H9 (cell line): ENCODE data around the gene ZBTB43. TPM values are rescaled to one million over a fixed set of nuclear protein-coding genes. Genes with fewer than 3 reads are reported as not detected.

ENCODE experiments used
- DNase-seq: peaks from one replicate; pipeline ENCODE4 v3.0.0-alpha.2; 2017
- H2AFZ ChIP-seq: one replicate; pipeline ENCODE4 v1.6.1; 2013; ENCODE audit warnings: mild to moderate bottlenecking, low read length, control low read depth, moderate library complexity
- H2AK5ac ChIP-seq: 2 replicates; pipeline ENCODE4 v1.6.1; 2013; ENCODE audit warnings: low read length, control low read depth, mixed read lengths; ENCODE audit not compliant: insufficient read length
- H2BK120ac ChIP-seq: one replicate; pipeline ENCODE4 v1.6.1; 2013; ENCODE audit warnings: low read depth, mild to moderate bottlenecking, low read length, control low read depth, inconsistent platforms; ENCODE audit not compliant: poor library complexity, severe bottlenecking
- H2BK12ac ChIP-seq: 2 replicates; pipeline ENCODE4 v1.6.1; 2013; ENCODE audit warnings: low read length, control low read depth, mixed read lengths, low read depth; ENCODE audit not compliant: insufficient read length
- H2BK15ac ChIP-seq: 2 replicates; pipeline ENCODE4 v1.6.1; 2013; ENCODE audit warnings: low read depth, low read length, control low read depth
- H2BK20ac ChIP-seq: one replicate; pipeline ENCODE4 v1.6.1; 2013; ENCODE audit warnings: low read depth, mild to moderate bottlenecking, low read length, control low read depth, inconsistent platforms; ENCODE audit not compliant: poor library complexity, severe bottlenecking
- H2BK5ac ChIP-seq: 2 replicates; pipeline ENCODE4 v1.6.1; 2013; ENCODE audit warnings: low read length, control low read depth, mixed read lengths; ENCODE audit not compliant: insufficient read length
- H3K14ac ChIP-seq: 2 replicates; pipeline ENCODE4 v1.6.1; 2013; ENCODE audit warnings: low read length, control low read depth; ENCODE audit not compliant: insufficient read depth
- H3K18ac ChIP-seq: 2 replicates; pipeline ENCODE4 v1.6.1; 2013; ENCODE audit warnings: low read depth, mild to moderate bottlenecking, mixed read lengths, low read length, control low read depth; ENCODE audit not compliant: insufficient read length
- H3K23ac ChIP-seq: 2 replicates; pipeline ENCODE4 v1.6.1; 2013; ENCODE audit warnings: low read length, control low read depth, mixed read lengths, low read depth; ENCODE audit not compliant: insufficient read length
- H3K23me2 ChIP-seq: 2 replicates; pipeline ENCODE4 v1.6.1; 2013; ENCODE audit warnings: low read depth, mild to moderate bottlenecking, mixed read lengths, low read length, control low read depth; ENCODE audit not compliant: insufficient read length, poor library complexity, severe bottlenecking
- H3K27ac ChIP-seq: 2 replicates; pipeline ENCODE4 v1.5.1; 2013; ENCODE audit warnings: low read length, control low read depth, mixed read lengths, low read depth; ENCODE audit not compliant: insufficient read length
- H3K27me3 ChIP-seq: 2 replicates; pipeline ENCODE4 v1.6.1; 2013; ENCODE audit warnings: low read length, control low read depth, inconsistent platforms; ENCODE audit not compliant: insufficient read depth
- H3K4ac ChIP-seq: 2 replicates; pipeline ENCODE4 v1.6.1; 2013; ENCODE audit warnings: low read depth, mild to moderate bottlenecking, control low read depth, inconsistent platforms, low read length, moderate library complexity
- H3K4me1 ChIP-seq: 2 replicates; pipeline ENCODE4 v1.6.1; 2013; ENCODE audit warnings: low read length, control low read depth, inconsistent platforms; ENCODE audit not compliant: insufficient read depth
- H3K4me2 ChIP-seq: 2 replicates; pipeline ENCODE4 v1.6.1; 2013; ENCODE audit warnings: low read length, control low read depth, mixed read lengths; ENCODE audit not compliant: insufficient read length, insufficient read depth
- H3K56ac ChIP-seq: 2 replicates; pipeline ENCODE4 v1.6.1; 2013; ENCODE audit warnings: low read depth, mild to moderate bottlenecking, mixed read lengths, low read length, control low read depth; ENCODE audit not compliant: insufficient read length
- H3K79me1 ChIP-seq: 2 replicates; pipeline ENCODE4 v1.6.1; 2013; ENCODE audit warnings: low read depth, mild to moderate bottlenecking, moderate library complexity, low read length, control low read depth, inconsistent platforms; ENCODE audit not compliant: insufficient read depth, poor library complexity, severe bottlenecking
- H3K79me2 ChIP-seq: 2 replicates; pipeline ENCODE4 v1.6.1; 2013; ENCODE audit warnings: low read length, control low read depth, inconsistent platforms; ENCODE audit not compliant: insufficient read depth
- H3K9ac ChIP-seq: 2 replicates; pipeline ENCODE4 v1.6.1; 2013; ENCODE audit warnings: low read length, control low read depth, mixed read lengths; ENCODE audit not compliant: insufficient read length; ENCODE audit errors: extremely low read depth
- H3K9me3 ChIP-seq: one replicate; pipeline ENCODE4 v1.6.1; 2013; ENCODE audit warnings: low read depth, low read length, inconsistent platforms; ENCODE audit not compliant: control insufficient read depth
- H3T11ph ChIP-seq: one replicate; pipeline ENCODE4 v1.6.1; 2013; ENCODE audit warnings: mild to moderate bottlenecking, low read length, control low read depth, inconsistent platforms
- H4K20me1 ChIP-seq: one replicate; pipeline ENCODE4 v1.6.1; 2013; ENCODE audit not compliant: control insufficient read depth, insufficient read length, insufficient read depth
- H4K5ac ChIP-seq: 2 replicates; pipeline ENCODE4 v1.6.1; 2013; ENCODE audit warnings: low read depth, mild to moderate bottlenecking, mixed read lengths, low read length, control low read depth; ENCODE audit not compliant: insufficient read length
- H4K8ac ChIP-seq: replicated peaks from 2 replicates; pipeline ENCODE4 v1.6.1; 2013; ENCODE audit warnings: low read length, control low read depth, mixed read lengths, low read depth; ENCODE audit not compliant: insufficient read length
- H4K91ac ChIP-seq: 2 replicates; pipeline ENCODE4 v1.6.1; 2013; ENCODE audit warnings: low read depth, mild to moderate bottlenecking, moderate library complexity, mixed read lengths, low read length, control low read depth; ENCODE audit not compliant: insufficient read length
- H3K27ac Mint-ChIP-seq, 3 experiments: 2 replicates in 2 of 3; 3 replicates in 1 of 3; pipeline ENCODE4 v1.8.0; 2020 to 2021; ENCODE audit warnings: mixed read lengths in 3 of 3, mild to moderate bottlenecking in 1 of 3, moderate library complexity in 1 of 3
- H3K27me3 Mint-ChIP-seq: 2 replicates; pipeline ENCODE4 v1.8.0; 2021; ENCODE audit warnings: low read depth, mild to moderate bottlenecking, moderate library complexity, mixed read lengths
- H3K36me3 Mint-ChIP-seq, 3 experiments: 2 replicates in 2 of 3; 3 replicates in 1 of 3; pipeline ENCODE4 v1.8.0; 2020 to 2021; ENCODE audit warnings: low read depth in 3 of 3, mixed read lengths in 3 of 3; ENCODE audit not compliant: insufficient read depth in 1 of 3
- H3K4me1 Mint-ChIP-seq, 2 experiments: 2 replicates each; pipeline ENCODE4 v1.8.0; 2020; ENCODE audit warnings: mixed read lengths in 2 of 2
- H3K4me3 Mint-ChIP-seq, 2 experiments: 2 replicates in 1 of 2; 3 replicates in 1 of 2; pipeline ENCODE4 v1.8.0; 2020 to 2021; ENCODE audit warnings: mild to moderate bottlenecking in 2 of 2, mixed read lengths in 2 of 2, moderate library complexity in 1 of 2
- H3K9me3 Mint-ChIP-seq, 2 experiments: 2 replicates in 1 of 2; 3 replicates in 1 of 2; pipeline ENCODE4 v1.8.0; 2020; ENCODE audit warnings: mild to moderate bottlenecking in 2 of 2, mixed read lengths in 2 of 2, moderate library complexity in 1 of 2
- WGBS: extraction: QIAGEN DNeasy Blood & Tissue Kit; methylation state at CpG from one replicate; pipeline ENCODE4 v1.1.7; 2013; ENCODE audit warnings: missing lambda C conversion rate, low lambda C conversion rate, mixed read lengths; ENCODE audit not compliant: insufficient read length; ENCODE audit errors: extremely low coverage; 5-methylcytosine and 5-hydroxymethylcytosine counted together
- total RNA-seq: library from RNA; stranded (reverse); gene quantifications from 2 replicates; pipeline ENCODE4 v1.2.1, GENCODE V29; 2021
- TF ChIP-seq, protein P1 (sequence below): fragments of 200-600 bp; sonication (generic); conservative IDR thresholded peaks from 3 replicates; pipeline ENCODE4 v1.8.0; 2021; ENCODE audit warnings: antibody characterized with exemption, mild to moderate bottlenecking

ZBTB43 gene
- total RNA-seq, 1 experiment from 2014 or later = 15.7 TPM

DNA sequence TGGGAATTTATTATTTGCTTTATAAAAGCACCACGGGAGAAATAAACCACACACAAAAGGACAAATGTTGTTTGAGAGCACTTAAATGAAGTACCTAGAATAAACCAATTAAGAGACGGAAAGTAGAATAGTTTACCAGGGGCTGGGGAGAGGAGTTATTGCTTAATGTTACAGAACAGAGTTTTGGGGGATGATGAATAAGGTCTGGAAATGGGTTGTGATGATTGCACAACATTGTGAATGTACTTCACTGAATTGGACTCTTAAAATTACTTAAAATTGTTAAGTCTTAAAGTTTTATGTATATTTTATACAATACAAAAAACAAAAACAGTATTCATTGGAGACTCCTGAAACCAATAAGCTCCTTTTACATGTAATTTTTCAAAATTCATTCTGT is 1.5 kb downstream of the ZBTB43 start:
- WGBS = no CpG with 5 or more reads among the region's 2 CpGs
- peak overlapping the region; percentile 85 for H3K4me2 ChIP-seq

More for the DNA sequence above, 1.5 kb downstream of the ZBTB43 start:
- no peaks in the 10 kb centered on the region for H4K20me1 ChIP-seq
- H2BK15ac ChIP-seq = no peak overlapping the region
- H3K79me1 ChIP-seq = peaks cover 5% of the 10 kb centered on the region
- Mint-ChIP-seq H3K27ac (no peak overlapping the region), H3K4me3 (peak overlapping the region; percentile 70 to 95; a peak in 4 of 5 replicates), H3K27me3 (peaks cover 23% of the 10 kb centered on the region), H3K4me1 (peaks cover 13 to 16% of the 10 kb centered on the region in 2 experiments), H3K36me3 (peaks cover 0 to 2% (median 0%) of the 10 kb centered on the region in 3 experiments; a peak in 3 of 7 replicates), H3K9me3 (no peaks in the 10 kb centered on the region)
- H3K27ac ChIP-seq = no peak overlapping the region
- H2AFZ ChIP-seq = no peak overlapping the region
- no peak overlapping the region for H3T11ph ChIP-seq
- no peak for DNase-seq
- no peak overlapping the region for H3K9ac ChIP-seq
- H3K4me1 ChIP-seq = peaks cover 3% of the 10 kb centered on the region; the same call in 1 of the 2 replicates
- H3K23me2 ChIP-seq = peaks cover 6% of the 10 kb centered on the region
- no peak overlapping the region for H3K56ac ChIP-seq
- H3K18ac ChIP-seq = no peak overlapping the region
- TF ChIP-seq, protein P1, sequence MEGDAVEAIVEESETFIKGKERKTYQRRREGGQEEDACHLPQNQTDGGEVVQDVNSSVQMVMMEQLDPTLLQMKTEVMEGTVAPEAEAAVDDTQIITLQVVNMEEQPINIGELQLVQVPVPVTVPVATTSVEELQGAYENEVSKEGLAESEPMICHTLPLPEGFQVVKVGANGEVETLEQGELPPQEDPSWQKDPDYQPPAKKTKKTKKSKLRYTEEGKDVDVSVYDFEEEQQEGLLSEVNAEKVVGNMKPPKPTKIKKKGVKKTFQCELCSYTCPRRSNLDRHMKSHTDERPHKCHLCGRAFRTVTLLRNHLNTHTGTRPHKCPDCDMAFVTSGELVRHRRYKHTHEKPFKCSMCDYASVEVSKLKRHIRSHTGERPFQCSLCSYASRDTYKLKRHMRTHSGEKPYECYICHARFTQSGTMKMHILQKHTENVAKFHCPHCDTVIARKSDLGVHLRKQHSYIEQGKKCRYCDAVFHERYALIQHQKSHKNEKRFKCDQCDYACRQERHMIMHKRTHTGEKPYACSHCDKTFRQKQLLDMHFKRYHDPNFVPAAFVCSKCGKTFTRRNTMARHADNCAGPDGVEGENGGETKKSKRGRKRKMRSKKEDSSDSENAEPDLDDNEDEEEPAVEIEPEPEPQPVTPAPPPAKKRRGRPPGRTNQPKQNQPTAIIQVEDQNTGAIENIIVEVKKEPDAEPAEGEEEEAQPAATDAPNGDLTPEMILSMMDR = no peak
- no peak overlapping the region for H2BK12ac ChIP-seq
- no peak overlapping the region for H2BK5ac ChIP-seq
- H2AK5ac ChIP-seq = no peak overlapping the region
- no peak overlapping the region for H3K23ac ChIP-seq
- no peak overlapping the region for H4K8ac ChIP-seq
- no peaks in the 10 kb centered on the region for H3K9me3 ChIP-seq
- no peak overlapping the region for H3K4ac ChIP-seq
- H3K27me3 ChIP-seq = no peaks in the 10 kb centered on the region
- H3K79me2 ChIP-seq = peaks cover 6% of the 10 kb centered on the region; the same call in 1 of the 2 replicates
- H4K91ac ChIP-seq = no peak overlapping the region
- H4K5ac ChIP-seq = no peak overlapping the region
- H2BK20ac ChIP-seq = no peak overlapping the region
- H3K14ac ChIP-seq = no peak overlapping the region
- no peak overlapping the region for H2BK120ac ChIP-seq
